ENCODE results near the gene TPRG1L. TPM values are rescaled to one million over a fixed set of nuclear protein-coding genes. Genes with fewer than 3 reads are reported as not detected.

Gene TPRG1L
- total and polyA plus RNA-seq, 10 of the 15 experiments (the other 5 are each of a cell fraction or from before 2014, with no cell fraction given) = 1.5 to 16.5 (median 8.0) TPM

DNA sequence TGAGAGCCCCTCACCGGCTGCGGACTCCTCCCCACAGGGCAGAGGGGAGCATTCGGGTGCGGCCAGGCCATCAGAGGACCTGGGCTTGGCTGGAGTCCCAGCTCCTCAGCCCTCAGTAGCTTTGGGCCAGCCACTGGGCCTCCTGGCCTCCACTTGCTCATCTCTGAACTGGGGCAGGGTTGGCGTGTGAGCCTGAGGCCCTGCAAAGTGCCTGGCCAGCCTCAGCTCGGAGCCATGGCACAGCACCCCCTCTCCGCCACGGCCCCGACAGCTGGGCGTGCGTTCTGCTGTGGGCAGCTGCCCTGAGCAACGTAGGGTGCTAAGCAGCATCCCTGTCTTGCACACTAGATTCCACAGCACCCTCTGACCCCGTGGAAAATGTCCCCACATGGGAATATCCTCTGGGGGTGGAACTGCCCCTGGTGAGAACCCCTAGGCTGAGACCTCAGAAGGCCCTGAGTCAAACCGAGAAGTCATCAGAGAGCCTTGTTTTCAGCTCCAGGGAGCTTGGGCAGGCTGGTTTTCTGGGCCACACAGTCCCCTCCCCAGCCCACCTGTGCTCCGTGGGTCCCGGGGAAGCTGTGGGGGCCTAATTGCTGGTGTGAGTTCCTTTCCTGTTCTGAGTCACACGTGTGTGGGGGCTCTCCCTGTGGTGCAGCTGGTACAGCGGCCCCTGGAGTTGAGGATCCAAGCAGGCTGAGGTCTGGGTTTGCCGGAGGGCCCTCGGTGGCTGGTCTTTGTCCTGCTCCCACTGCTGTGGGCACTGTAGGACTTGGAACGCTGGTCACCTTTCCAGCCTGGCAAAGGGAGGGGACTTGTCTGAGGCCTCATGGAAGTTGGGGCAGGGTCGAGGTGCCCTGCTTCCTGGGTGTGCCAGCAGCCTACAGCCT is 52.0 kb downstream of the TPRG1L start (continued):
- TF ChIP-seq RAD21 (IDR thresholded peaks at IDR 0.05; ENCODE audit: insufficient read depth, low read depth, low read length) (peak; percentile 42; the same call in 1 of the 2 replicates), LARP7 (IDR thresholded peaks at IDR 0.05) (peak; percentile 75), BCLAF1 (IDR thresholded peaks at IDR 0.05) (no peak), ZNF384 (IDR thresholded peaks at IDR 0.05; ENCODE audit: borderline replicate concordance, low read depth, low read length) (peak; percentile 25; the same call in 1 of the 2 replicates), GABPA (IDR thresholded peaks at IDR 0.05; ENCODE audit: low read depth) (no peak), KAT2A (conservative IDR thresholded peaks at IDR 0.05; ENCODE audit: control insufficient read depth, low read depth, low read length) (no peak), CBX5 (IDR thresholded peaks at IDR 0.05; ENCODE audit: low read depth) (no peak), KLF5 (IDR thresholded peaks at IDR 0.05; ENCODE audit: partially characterized antibody) (peak; percentile 86), NR2C1 (IDR thresholded peaks at IDR 0.05) (peak; percentile 64), CREM (IDR thresholded peaks at IDR 0.05; ENCODE audit: low read depth) (peak; percentile 91), YBX1 (IDR thresholded peaks at IDR 0.05) (no peak), RB1 (IDR thresholded peaks at IDR 0.05; ENCODE audit: borderline replicate concordance) (peak; percentile 68; the same call in 1 of the 2 replicates), STAT3 (IDR thresholded peaks at IDR 0.05; ENCODE audit: low read depth, low read length) (peak; percentile 81; the same call in 1 of the 2 replicates), POLR2A (IDR thresholded peaks at IDR 0.05; ENCODE audit: low read depth, low read length) (no peak; the same call in none of the 2 replicates), EGR1 (IDR thresholded peaks at IDR 0.05; ENCODE audit: borderline replicate concordance in 1 of 2, low read depth in 2 of 2, low read length in 2 of 2) (peak in 1 of 2 experiments; percentile 90; a peak in 2 of 3 replicates), BCL11A (IDR thresholded peaks at IDR 0.05; ENCODE audit: low read depth, low read length) (peak; percentile 99), ATF7 (IDR thresholded peaks at IDR 0.05; ENCODE audit: low read depth) (peak; percentile 90)
- TF ChIP-seq, protein P1, sequence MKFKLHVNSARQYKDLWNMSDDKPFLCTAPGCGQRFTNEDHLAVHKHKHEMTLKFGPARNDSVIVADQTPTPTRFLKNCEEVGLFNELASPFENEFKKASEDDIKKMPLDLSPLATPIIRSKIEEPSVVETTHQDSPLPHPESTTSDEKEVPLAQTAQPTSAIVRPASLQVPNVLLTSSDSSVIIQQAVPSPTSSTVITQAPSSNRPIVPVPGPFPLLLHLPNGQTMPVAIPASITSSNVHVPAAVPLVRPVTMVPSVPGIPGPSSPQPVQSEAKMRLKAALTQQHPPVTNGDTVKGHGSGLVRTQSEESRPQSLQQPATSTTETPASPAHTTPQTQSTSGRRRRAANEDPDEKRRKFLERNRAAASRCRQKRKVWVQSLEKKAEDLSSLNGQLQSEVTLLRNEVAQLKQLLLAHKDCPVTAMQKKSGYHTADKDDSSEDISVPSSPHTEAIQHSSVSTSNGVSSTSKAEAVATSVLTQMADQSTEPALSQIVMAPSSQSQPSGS (IDR thresholded peaks at IDR 0.05; ENCODE audit: low read length) = no peak
- TF ChIP-seq, protein P2, sequence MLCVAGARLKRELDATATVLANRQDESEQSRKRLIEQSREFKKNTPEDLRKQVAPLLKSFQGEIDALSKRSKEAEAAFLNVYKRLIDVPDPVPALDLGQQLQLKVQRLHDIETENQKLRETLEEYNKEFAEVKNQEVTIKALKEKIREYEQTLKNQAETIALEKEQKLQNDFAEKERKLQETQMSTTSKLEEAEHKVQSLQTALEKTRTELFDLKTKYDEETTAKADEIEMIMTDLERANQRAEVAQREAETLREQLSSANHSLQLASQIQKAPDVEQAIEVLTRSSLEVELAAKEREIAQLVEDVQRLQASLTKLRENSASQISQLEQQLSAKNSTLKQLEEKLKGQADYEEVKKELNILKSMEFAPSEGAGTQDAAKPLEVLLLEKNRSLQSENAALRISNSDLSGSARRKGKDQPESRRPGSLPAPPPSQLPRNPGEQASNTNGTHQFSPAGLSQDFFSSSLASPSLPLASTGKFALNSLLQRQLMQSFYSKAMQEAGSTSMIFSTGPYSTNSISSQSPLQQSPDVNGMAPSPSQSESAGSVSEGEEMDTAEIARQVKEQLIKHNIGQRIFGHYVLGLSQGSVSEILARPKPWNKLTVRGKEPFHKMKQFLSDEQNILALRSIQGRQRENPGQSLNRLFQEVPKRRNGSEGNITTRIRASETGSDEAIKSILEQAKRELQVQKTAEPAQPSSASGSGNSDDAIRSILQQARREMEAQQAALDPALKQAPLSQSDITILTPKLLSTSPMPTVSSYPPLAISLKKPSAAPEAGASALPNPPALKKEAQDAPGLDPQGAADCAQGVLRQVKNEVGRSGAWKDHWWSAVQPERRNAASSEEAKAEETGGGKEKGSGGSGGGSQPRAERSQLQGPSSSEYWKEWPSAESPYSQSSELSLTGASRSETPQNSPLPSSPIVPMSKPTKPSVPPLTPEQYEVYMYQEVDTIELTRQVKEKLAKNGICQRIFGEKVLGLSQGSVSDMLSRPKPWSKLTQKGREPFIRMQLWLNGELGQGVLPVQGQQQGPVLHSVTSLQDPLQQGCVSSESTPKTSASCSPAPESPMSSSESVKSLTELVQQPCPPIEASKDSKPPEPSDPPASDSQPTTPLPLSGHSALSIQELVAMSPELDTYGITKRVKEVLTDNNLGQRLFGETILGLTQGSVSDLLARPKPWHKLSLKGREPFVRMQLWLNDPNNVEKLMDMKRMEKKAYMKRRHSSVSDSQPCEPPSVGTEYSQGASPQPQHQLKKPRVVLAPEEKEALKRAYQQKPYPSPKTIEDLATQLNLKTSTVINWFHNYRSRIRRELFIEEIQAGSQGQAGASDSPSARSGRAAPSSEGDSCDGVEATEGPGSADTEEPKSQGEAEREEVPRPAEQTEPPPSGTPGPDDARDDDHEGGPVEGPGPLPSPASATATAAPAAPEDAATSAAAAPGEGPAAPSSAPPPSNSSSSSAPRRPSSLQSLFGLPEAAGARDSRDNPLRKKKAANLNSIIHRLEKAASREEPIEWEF (IDR thresholded peaks at IDR 0.05; ENCODE audit: insufficient replicate concordance, low read depth, low read length) = peak; percentile 82
- TF ChIP-seq, protein P3, sequence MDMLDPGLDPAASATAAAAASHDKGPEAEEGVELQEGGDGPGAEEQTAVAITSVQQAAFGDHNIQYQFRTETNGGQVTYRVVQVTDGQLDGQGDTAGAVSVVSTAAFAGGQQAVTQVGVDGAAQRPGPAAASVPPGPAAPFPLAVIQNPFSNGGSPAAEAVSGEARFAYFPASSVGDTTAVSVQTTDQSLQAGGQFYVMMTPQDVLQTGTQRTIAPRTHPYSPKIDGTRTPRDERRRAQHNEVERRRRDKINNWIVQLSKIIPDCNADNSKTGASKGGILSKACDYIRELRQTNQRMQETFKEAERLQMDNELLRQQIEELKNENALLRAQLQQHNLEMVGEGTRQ (IDR thresholded peaks at IDR 0.05; ENCODE audit: borderline replicate concordance, low read depth, low read length) = no peak

Data from GM12878 (cell line).